Fibroblast of peridontal ligament (primary cell): ENCODE measurements around the gene LTBP1.

Experiments
- DNase-seq: peaks from one replicate; pipeline ENCODE4 v3.0.0-alpha.2; 2010; ENCODE audit errors: extremely low read depth

Gene LTBP1

GRCh38 chr2:32931519-32931918 lies 15.2 kb upstream of the LTBP1 start:
- DNase-seq = no peak

GRCh38 chr2:32931945-32932709 lies 14.6 kb upstream of the LTBP1 start:
- DNase-seq = no peak

GRCh38 chr2:32932825-32933755 lies 13.7 kb upstream of the LTBP1 start:
- DNase-seq = no peak

GRCh38 chr2:32933756-32934095 lies 13.0 kb upstream of the LTBP1 start:
- no peak for DNase-seq

- DNase-seq = no peak
Measured at GRCh38 chr2:32937602-32938448, 8.9 kb upstream of the LTBP1 start.

GRCh38 chr2:32938934-32939333 lies 7.8 kb upstream of the LTBP1 start:
- no peak for DNase-seq

GRCh38 chr2:32940316-32940997 lies 6.3 kb upstream of the LTBP1 start:
- no peak for DNase-seq

- DNase-seq = no peak
Measured at GRCh38 chr2:32941944-32942690, 4.6 kb upstream of the LTBP1 start.

- no peak for DNase-seq
Measured at GRCh38 chr2:32942793-32943485, 3.8 kb upstream of the LTBP1 start.

GRCh38 chr2:32945286-32945685 lies 1.5 kb upstream of the LTBP1 start:
- no peak for DNase-seq

GRCh38 chr2:32947076-32947483 lies 327 bp downstream of the LTBP1 start:
- no peak for DNase-seq

- DNase-seq = peak; percentile 35
Measured at GRCh38 chr2:32947484-32948143, 861 bp downstream of the LTBP1 start.

- no peak for DNase-seq
Measured at GRCh38 chr2:32948266-32948665, 1.5 kb downstream of the LTBP1 start.

- DNase-seq = no peak
Measured at GRCh38 chr2:32949260-32949659, 2.5 kb downstream of the LTBP1 start.

GRCh38 chr2:32951672-32952071 lies 4.9 kb downstream of the LTBP1 start:
- DNase-seq = no peak

- no peak for DNase-seq
Measured at GRCh38 chr2:32952761-32953476, 6.2 kb downstream of the LTBP1 start.

GRCh38 chr2:32954206-32954605 lies 7.5 kb downstream of the LTBP1 start:
- no peak for DNase-seq

GRCh38 chr2:32958821-32959220 lies 12.1 kb downstream of the LTBP1 start:
- DNase-seq = peak; percentile 88

GRCh38 chr2:32960238-32960637 lies 13.5 kb downstream of the LTBP1 start:
- no peak for DNase-seq
